Brain microvascular endothelial cell (primary cell): ENCODE measurements around the gene BMP4.

Experiments used
- DNase-seq: peaks from one replicate; pipeline ENCODE4 v3.0.0-alpha.2; 2020
- H3K27ac ChIP-seq: fragments of 250-450 bp; sonication (Bioruptor Pico); 2 replicates; pipeline ENCODE4 v1.5.1; 2020; ENCODE audit warnings: mild to moderate bottlenecking, moderate library complexity
- H3K27me3 ChIP-seq: fragments of 250-450 bp; sonication (Bioruptor Pico); replicated peaks from 2 replicates; pipeline ENCODE4 v1.5.1; 2020; ENCODE audit warnings: mild to moderate bottlenecking
- H3K36me3 ChIP-seq: fragments of 250-450 bp; sonication (Bioruptor Pico); replicated peaks from 2 replicates; pipeline ENCODE4 v1.5.1; 2020; ENCODE audit warnings: mild to moderate bottlenecking
- H3K4me3 ChIP-seq: 2 replicates; pipeline ENCODE4 v1.5.1; 2011; ENCODE audit warnings: low read depth, mild to moderate bottlenecking, control low read depth, low read length, moderate library complexity
- CTCF ChIP-seq: IDR thresholded peaks from 2 replicates; pipeline ENCODE4 v1.5.1; 2011; ENCODE audit warnings: low read depth, mild to moderate bottlenecking, moderate library complexity, low read length, control low read depth, inconsistent platforms; ENCODE audit errors: missing control alignments
- in situ Hi-C: cut with HindIII; loops from 2 replicates; pipeline ENCODE4 v1.10.0; 2017; ENCODE audit warnings: low sequenced_read_pairs, low pct_ligation_motif_present

Gene BMP4

GRCh38 chr14:53925201-53925766 lies 31.3 kb downstream of the BMP4 start:
- Histone ChIP-seq H3K27ac (no peak overlapping the region), H3K4me3 (no peak overlapping the region), H3K27me3 (no peaks in the 10 kb centered on the region), H3K36me3 (no peaks in the 10 kb centered on the region)
- no peak for DNase-seq
- in situ Hi-C loops, result no loop called here
- no peak for TF ChIP-seq CTCF

GRCh38 chr14:53924753-53925152 lies 31.9 kb downstream of the BMP4 start:
- no peak for TF ChIP-seq CTCF
- in situ Hi-C loops, result no loop called here
- no peaks in the 10 kb centered on the region for H3K27me3 ChIP-seq
- no peaks in the 10 kb centered on the region for H3K36me3 ChIP-seq
- H3K27ac ChIP-seq, result no peak overlapping the region
- peak; percentile 75 for DNase-seq
- H3K4me3 ChIP-seq, result no peak overlapping the region

GRCh38 chr14:53921027-53921426 lies 35.6 kb downstream of the BMP4 start:
- no peaks in the 10 kb centered on the region for H3K27me3 ChIP-seq
- no peaks in the 10 kb centered on the region for H3K36me3 ChIP-seq
- H3K27ac ChIP-seq, result no peak overlapping the region
- no peak for DNase-seq
- no peak for TF ChIP-seq CTCF
- H3K4me3 ChIP-seq, result no peak overlapping the region
- in situ Hi-C loops, result no loop called here

- DNase-seq, result no peak
- H3K27ac ChIP-seq, result no peak overlapping the region
- in situ Hi-C loops, result no loop called here
- no peak overlapping the region for H3K4me3 ChIP-seq
- TF ChIP-seq CTCF, result no peak
- H3K27me3 ChIP-seq, result no peaks in the 10 kb centered on the region
- no peaks in the 10 kb centered on the region for H3K36me3 ChIP-seq
Measured at GRCh38 chr14:53916239-53916638, 40.4 kb downstream of the BMP4 start.

- H3K36me3 ChIP-seq, result no peaks in the 10 kb centered on the region
- no peak overlapping the region for H3K4me3 ChIP-seq
- no peak overlapping the region for H3K27ac ChIP-seq
- in situ Hi-C loops, result no loop called here
- no peak for DNase-seq
- no peaks in the 10 kb centered on the region for H3K27me3 ChIP-seq
- peak; percentile 1 for TF ChIP-seq CTCF
Measured at GRCh38 chr14:53915364-53916014, 41.1 kb downstream of the BMP4 start.

- in situ Hi-C loops, result no loop called here
- H3K4me3 ChIP-seq, result no peak overlapping the region
- no peak for TF ChIP-seq CTCF
- H3K36me3 ChIP-seq, result no peaks in the 10 kb centered on the region
- DNase-seq, result no peak
- no peak overlapping the region for H3K27ac ChIP-seq
- H3K27me3 ChIP-seq, result no peaks in the 10 kb centered on the region
Measured at GRCh38 chr14:53912021-53912420, 44.6 kb downstream of the BMP4 start.
